Adrenal gland (tissue), 5 donors: ENCODE measurements around the gene XRCC1.

ENCODE experiments used
- CTCF ChIP-seq, 6 experiments: fragments of 450-650 bp in 4 of 6; fragments of 200-600 bp in 2 of 6; sonication (generic) in 1 of 6; IDR thresholded peaks; 1 replicate in 5 of 6; 2 replicates in 1 of 6; pipeline versions ENCODE4 v1.5.1 to v1.8.0; 2016 to 2021; ENCODE audit warnings: antibody characterized with exemption in 6 of 6, mild to moderate bottlenecking in 2 of 6, moderate library complexity in 1 of 6
- POLR2A ChIP-seq, 2 donors: fragments of 450-650 bp; IDR thresholded peaks; one replicate each; pipeline ENCODE4 v1.6.1; 2017; ENCODE audit warnings: antibody characterized with exemption in 2 of 2, mild to moderate bottlenecking in 2 of 2, moderate library complexity in 1 of 2
- donor health status: DM: no; HTN: no; CAD: no.

- no peak for TF ChIP-seq CTCF (IDR thresholded peaks at IDR 0.05)
- peak; percentile 14 to 74 for TF ChIP-seq POLR2A (IDR thresholded peaks at IDR 0.05)
Measured at GRCh38 chr19:43533546-43534304, 41.6 kb downstream of the XRCC1 start.
